OCI-LY7 (cell line): ENCODE results near the gene SLC39A6. TPM values are rescaled to one million over a fixed set of nuclear protein-coding genes. Genes with fewer than 3 reads are reported as not detected.
"Not testable (repeated sequence)": the region's sequence is repeated elsewhere in the genome, so short reads cannot be mapped to it uniquely, and the experiment has no call there.

Experiments used
- BruUV-seq: library from RNA; stranded (reverse); fragments of 400-500 nt; replicated peaks from 2 replicates; lab custom pipeline; 2021; lab: Mats Ljungman, UMichigan
- CTCF ChIA-PET: fragments of 300-600 bp; sonication (Branson Sonifier 250); formaldehyde crosslinking; loops from one replicate; lab custom pipeline; 2022; ENCODE audit warnings: antibody characterized with exemption; ENCODE audit not compliant: unreplicated experiment; lab: Charles Lee
- POLR2A ChIA-PET: fragments of 300-600 bp; sonication (Branson Sonifier 250); formaldehyde crosslinking; loops from one replicate; lab custom pipeline; 2022; ENCODE audit warnings: antibody characterized with exemption; lab: Charles Lee
- DNase-seq: peaks from one replicate; pipeline ENCODE4 v3.0.0-alpha.2; 2015; ENCODE audit warnings: low spot score
- H2AFZ ChIP-seq: fragments of 200-600 bp; sonication (generic), shearing (Covaris generic); 2 replicates; pipeline ENCODE4 v1.6.1; 2014; ENCODE audit warnings: mild to moderate bottlenecking, antibody characterized with exemption, low read length, moderate library complexity
- H3K27ac ChIP-seq: fragments of 200-600 bp; sonication (generic); 2 replicates; pipeline ENCODE4 v1.5.1; 2014; ENCODE audit warnings: mixed run types, low read depth, mild to moderate bottlenecking, moderate library complexity, low read length, inconsistent platforms; ENCODE audit not compliant: poor library complexity, severe bottlenecking
- H3K36me3 ChIP-seq: fragments of 200-600 bp; sonication (generic); 2 replicates; pipeline ENCODE4 v1.6.1; 2014; ENCODE audit warnings: mild to moderate bottlenecking, antibody characterized with exemption, low read length, moderate library complexity, mixed read lengths; ENCODE audit not compliant: insufficient read depth
- H3K4me1 ChIP-seq: fragments of 200-600 bp; sonication (generic); 2 replicates; pipeline ENCODE4 v1.5.1; 2014; ENCODE audit warnings: mild to moderate bottlenecking, low read length; ENCODE audit not compliant: insufficient read depth, poor library complexity, severe bottlenecking
- H3K4me2 ChIP-seq: fragments of 200-600 bp; sonication (generic); 2 replicates; pipeline ENCODE4 v1.6.1; 2014; ENCODE audit warnings: mild to moderate bottlenecking, low read length
- H3K4me3 ChIP-seq: fragments of 200-600 bp; sonication (generic); 2 replicates; pipeline ENCODE4 v1.5.1; 2014; ENCODE audit warnings: mild to moderate bottlenecking, low read depth, low read length; ENCODE audit not compliant: poor library complexity, severe bottlenecking
- H3K79me2 ChIP-seq: fragments of 200-600 bp; sonication (generic); 2 replicates; pipeline ENCODE4 v1.6.1; 2016; ENCODE audit warnings: low read depth, mild to moderate bottlenecking, low read length, moderate library complexity, mixed read lengths; ENCODE audit not compliant: insufficient read depth
- H3K9me2 ChIP-seq: fragments of 200-600 bp; sonication (generic); 2 replicates; pipeline ENCODE4 v1.6.1; 2016; ENCODE audit warnings: mild to moderate bottlenecking, low read length, mixed read lengths; ENCODE audit not compliant: insufficient read depth
- H3K9me3 ChIP-seq: fragments of 200-600 bp; sonication (generic); 2 replicates; pipeline ENCODE4 v1.6.1; 2014; ENCODE audit warnings: mild to moderate bottlenecking, mixed run types, low read length, mixed read lengths
- H4K20me1 ChIP-seq: fragments of 200-600 bp; sonication (generic); 2 replicates; pipeline ENCODE4 v1.6.1; 2014; ENCODE audit warnings: mild to moderate bottlenecking, antibody characterized with exemption, low read length, moderate library complexity, mixed read lengths; ENCODE audit not compliant: insufficient read depth
- EZH2phosphoT487 ChIP-seq: fragments of 200-600 bp; sonication (generic); IDR thresholded peaks from 2 replicates; pipeline ENCODE4 v1.6.1; 2018; ENCODE audit warnings: low read depth, borderline replicate concordance, mild to moderate bottlenecking, mixed run types, antibody characterized with exemption, low read length, moderate library complexity, mixed read lengths
- intact Hi-C: fragments of 100-400 bp; cut with micrococcal nuclease; formaldehyde crosslinking; loops from one replicate; pipeline ENCODE4 v1.10.0; 2022; ENCODE audit not compliant: unreplicated experiment
- total RNA-seq, 2 experiments: library from RNA; depleted of rRNA in 1 of 2; stranded (reverse); fragments of >200 nt in 1 of 2; shearing (Covaris generic) in 1 of 2; gene quantifications; 2 replicates each; pipeline ENCODE4 v1.2.3, GENCODE V29; 2014 to 2022
- TF ChIP-seq, protein P1 (sequence below): fragments of 200-600 bp; sonication (generic); conservative IDR thresholded peaks from 2 replicates; pipeline ENCODE4 v1.5.1; 2014; ENCODE audit warnings: mild to moderate bottlenecking, antibody characterized with exemption, low read length, moderate library complexity, mixed read lengths

The SLC39A6 gene
- total RNA-seq, 2 experiments from 2014 or later: 11.2 to 14.7 TPM

GRCh38 chr18:36085195-36085594 lies 43.9 kb downstream of the SLC39A6 start:
- no peak overlapping the region for H3K4me2 ChIP-seq
- ChIA-PET CTCF (no interaction called here), POLR2A (no interaction called here)
- H3K27ac ChIP-seq: no peak overlapping the region
- no peaks in the 10 kb centered on the region for H3K79me2 ChIP-seq
- H3K9me3 ChIP-seq: no peaks in the 10 kb centered on the region
- intact Hi-C loops: no loop called here
- H2AFZ ChIP-seq: no peak overlapping the region
- H3K9me2 ChIP-seq: no peaks in the 10 kb centered on the region
- H3K36me3 ChIP-seq: no peaks in the 10 kb centered on the region
- DNase-seq: no peak
- H3K4me1 ChIP-seq: no peaks in the 10 kb centered on the region
- H3K4me3 ChIP-seq: no peak overlapping the region
- TF ChIP-seq EZH2phosphoT487: no peak
- TF ChIP-seq, protein P1, sequence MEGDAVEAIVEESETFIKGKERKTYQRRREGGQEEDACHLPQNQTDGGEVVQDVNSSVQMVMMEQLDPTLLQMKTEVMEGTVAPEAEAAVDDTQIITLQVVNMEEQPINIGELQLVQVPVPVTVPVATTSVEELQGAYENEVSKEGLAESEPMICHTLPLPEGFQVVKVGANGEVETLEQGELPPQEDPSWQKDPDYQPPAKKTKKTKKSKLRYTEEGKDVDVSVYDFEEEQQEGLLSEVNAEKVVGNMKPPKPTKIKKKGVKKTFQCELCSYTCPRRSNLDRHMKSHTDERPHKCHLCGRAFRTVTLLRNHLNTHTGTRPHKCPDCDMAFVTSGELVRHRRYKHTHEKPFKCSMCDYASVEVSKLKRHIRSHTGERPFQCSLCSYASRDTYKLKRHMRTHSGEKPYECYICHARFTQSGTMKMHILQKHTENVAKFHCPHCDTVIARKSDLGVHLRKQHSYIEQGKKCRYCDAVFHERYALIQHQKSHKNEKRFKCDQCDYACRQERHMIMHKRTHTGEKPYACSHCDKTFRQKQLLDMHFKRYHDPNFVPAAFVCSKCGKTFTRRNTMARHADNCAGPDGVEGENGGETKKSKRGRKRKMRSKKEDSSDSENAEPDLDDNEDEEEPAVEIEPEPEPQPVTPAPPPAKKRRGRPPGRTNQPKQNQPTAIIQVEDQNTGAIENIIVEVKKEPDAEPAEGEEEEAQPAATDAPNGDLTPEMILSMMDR: no peak
- no peaks in the 10 kb centered on the region for H4K20me1 ChIP-seq
- BruUV-seq: no TSS peak

GRCh38 chr18:36083729-36084128 lies 45.4 kb downstream of the SLC39A6 start:
- Histone ChIP-seq H2AFZ (no peak overlapping the region), H3K27ac (no peak overlapping the region), H3K79me2 (no peaks in the 10 kb centered on the region), H3K4me3 (no peak overlapping the region), H3K4me2 (no peak overlapping the region), H4K20me1 (no peaks in the 10 kb centered on the region), H3K9me3 (no peaks in the 10 kb centered on the region), H3K36me3 (no peaks in the 10 kb centered on the region), H3K9me2 (no peaks in the 10 kb centered on the region), H3K4me1 (no peaks in the 10 kb centered on the region)
- intact Hi-C loops: no loop called here
- DNase-seq: peak; percentile 23
- TF ChIP-seq, protein P1: no peak
- no peak for TF ChIP-seq EZH2phosphoT487
- ChIA-PET POLR2A (interaction anchor here (0.7 to 1.3 kb wide), 2 partner anchors 87 to 1375 kb away, joined by 3 read pairs; no protein-coding TSS in a partner anchor), CTCF (no interaction called here)
- no TSS peak for BruUV-seq

DNA sequence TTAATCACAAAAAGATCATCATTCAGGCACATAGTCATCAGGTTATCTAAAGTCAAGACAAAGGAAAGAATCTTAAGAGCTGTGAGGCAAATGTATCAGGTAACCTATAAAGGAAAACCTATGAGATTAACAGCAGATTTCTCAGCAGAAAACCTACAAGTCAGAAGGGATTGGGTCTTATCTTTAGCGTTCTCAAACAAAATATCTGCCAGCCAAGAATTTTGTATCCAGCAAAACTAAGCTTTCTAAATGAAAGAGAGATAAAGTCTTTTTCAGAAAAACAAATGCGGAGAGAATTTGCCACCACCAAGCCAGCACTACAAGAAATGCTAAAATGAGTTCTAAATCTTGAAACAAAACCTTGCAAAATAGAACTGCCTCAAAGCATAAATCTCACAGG lies 48.0 kb downstream of the SLC39A6 start:
- H3K4me1 ChIP-seq, H3K27ac ChIP-seq, H3K9me2 ChIP-seq, H3K36me3 ChIP-seq, intact Hi-C loops, H3K4me2 ChIP-seq, DNase-seq, H4K20me1 ChIP-seq, BruUV-seq, H3K9me3 ChIP-seq, H2AFZ ChIP-seq, H3K79me2 ChIP-seq, H3K4me3 ChIP-seq, CTCF ChIA-PET: not testable (repeated sequence)
- POLR2A ChIA-PET: interaction anchor here (0.6 to 0.7 kb wide), 2 partner anchors 11 to 381 kb away, joined by 3 to 4 read pairs; no protein-coding TSS in a partner anchor
